ENCODE results near the gene CTNNA2. TPM values are rescaled to one million over a fixed set of nuclear protein-coding genes. Genes with fewer than 3 reads are reported as not detected.

CTNNA2 gene
- total and polyA plus RNA-seq, 2 of the 8 experiments (the other 6 are each of a cell fraction or from before 2014, with no cell fraction given), result 3.9 to 9.0 TPM

GRCh38 chr2:80086831-80087230, 574.0 kb downstream of the CTNNA2 start (continued):
- TF ChIP-seq, protein P1, sequence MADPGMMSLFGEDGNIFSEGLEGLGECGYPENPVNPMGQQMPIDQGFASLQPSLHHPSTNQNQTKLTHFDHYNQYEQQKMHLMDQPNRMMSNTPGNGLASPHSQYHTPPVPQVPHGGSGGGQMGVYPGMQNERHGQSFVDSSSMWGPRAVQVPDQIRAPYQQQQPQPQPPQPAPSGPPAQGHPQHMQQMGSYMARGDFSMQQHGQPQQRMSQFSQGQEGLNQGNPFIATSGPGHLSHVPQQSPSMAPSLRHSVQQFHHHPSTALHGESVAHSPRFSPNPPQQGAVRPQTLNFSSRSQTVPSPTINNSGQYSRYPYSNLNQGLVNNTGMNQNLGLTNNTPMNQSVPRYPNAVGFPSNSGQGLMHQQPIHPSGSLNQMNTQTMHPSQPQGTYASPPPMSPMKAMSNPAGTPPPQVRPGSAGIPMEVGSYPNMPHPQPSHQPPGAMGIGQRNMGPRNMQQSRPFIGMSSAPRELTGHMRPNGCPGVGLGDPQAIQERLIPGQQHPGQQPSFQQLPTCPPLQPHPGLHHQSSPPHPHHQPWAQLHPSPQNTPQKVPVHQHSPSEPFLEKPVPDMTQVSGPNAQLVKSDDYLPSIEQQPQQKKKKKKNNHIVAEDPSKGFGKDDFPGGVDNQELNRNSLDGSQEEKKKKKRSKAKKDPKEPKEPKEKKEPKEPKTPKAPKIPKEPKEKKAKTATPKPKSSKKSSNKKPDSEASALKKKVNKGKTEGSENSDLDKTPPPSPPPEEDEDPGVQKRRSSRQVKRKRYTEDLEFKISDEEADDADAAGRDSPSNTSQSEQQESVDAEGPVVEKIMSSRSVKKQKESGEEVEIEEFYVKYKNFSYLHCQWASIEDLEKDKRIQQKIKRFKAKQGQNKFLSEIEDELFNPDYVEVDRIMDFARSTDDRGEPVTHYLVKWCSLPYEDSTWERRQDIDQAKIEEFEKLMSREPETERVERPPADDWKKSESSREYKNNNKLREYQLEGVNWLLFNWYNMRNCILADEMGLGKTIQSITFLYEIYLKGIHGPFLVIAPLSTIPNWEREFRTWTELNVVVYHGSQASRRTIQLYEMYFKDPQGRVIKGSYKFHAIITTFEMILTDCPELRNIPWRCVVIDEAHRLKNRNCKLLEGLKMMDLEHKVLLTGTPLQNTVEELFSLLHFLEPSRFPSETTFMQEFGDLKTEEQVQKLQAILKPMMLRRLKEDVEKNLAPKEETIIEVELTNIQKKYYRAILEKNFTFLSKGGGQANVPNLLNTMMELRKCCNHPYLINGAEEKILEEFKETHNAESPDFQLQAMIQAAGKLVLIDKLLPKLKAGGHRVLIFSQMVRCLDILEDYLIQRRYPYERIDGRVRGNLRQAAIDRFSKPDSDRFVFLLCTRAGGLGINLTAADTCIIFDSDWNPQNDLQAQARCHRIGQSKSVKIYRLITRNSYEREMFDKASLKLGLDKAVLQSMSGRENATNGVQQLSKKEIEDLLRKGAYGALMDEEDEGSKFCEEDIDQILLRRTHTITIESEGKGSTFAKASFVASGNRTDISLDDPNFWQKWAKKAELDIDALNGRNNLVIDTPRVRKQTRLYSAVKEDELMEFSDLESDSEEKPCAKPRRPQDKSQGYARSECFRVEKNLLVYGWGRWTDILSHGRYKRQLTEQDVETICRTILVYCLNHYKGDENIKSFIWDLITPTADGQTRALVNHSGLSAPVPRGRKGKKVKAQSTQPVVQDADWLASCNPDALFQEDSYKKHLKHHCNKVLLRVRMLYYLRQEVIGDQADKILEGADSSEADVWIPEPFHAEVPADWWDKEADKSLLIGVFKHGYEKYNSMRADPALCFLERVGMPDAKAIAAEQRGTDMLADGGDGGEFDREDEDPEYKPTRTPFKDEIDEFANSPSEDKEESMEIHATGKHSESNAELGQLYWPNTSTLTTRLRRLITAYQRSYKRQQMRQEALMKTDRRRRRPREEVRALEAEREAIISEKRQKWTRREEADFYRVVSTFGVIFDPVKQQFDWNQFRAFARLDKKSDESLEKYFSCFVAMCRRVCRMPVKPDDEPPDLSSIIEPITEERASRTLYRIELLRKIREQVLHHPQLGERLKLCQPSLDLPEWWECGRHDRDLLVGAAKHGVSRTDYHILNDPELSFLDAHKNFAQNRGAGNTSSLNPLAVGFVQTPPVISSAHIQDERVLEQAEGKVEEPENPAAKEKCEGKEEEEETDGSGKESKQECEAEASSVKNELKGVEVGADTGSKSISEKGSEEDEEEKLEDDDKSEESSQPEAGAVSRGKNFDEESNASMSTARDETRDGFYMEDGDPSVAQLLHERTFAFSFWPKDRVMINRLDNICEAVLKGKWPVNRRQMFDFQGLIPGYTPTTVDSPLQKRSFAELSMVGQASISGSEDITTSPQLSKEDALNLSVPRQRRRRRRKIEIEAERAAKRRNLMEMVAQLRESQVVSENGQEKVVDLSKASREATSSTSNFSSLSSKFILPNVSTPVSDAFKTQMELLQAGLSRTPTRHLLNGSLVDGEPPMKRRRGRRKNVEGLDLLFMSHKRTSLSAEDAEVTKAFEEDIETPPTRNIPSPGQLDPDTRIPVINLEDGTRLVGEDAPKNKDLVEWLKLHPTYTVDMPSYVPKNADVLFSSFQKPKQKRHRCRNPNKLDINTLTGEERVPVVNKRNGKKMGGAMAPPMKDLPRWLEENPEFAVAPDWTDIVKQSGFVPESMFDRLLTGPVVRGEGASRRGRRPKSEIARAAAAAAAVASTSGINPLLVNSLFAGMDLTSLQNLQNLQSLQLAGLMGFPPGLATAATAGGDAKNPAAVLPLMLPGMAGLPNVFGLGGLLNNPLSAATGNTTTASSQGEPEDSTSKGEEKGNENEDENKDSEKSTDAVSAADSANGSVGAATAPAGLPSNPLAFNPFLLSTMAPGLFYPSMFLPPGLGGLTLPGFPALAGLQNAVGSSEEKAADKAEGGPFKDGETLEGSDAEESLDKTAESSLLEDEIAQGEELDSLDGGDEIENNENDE (IDR thresholded peaks at IDR 0.05; ENCODE audit: insufficient replicate concordance, low read length), result no peak
- peak; percentile 56 for TF ChIP-seq MAFK (IDR thresholded peaks at IDR 0.05; ENCODE audit: low read depth, low read length)
- TF ChIP-seq CEBPB (IDR thresholded peaks at IDR 0.05; ENCODE audit: low read depth, low read length), result peak; percentile 27; the same call in 1 of the 2 replicates
- peak; percentile 65 for TF ChIP-seq BACH1 (IDR thresholded peaks at IDR 0.05; ENCODE audit: low read length)

Data from H1 (cell line).